HG02938 (cell line): ENCODE data around the gene MAMLD1.

Source experiments
- ATAC-seq: cut with Tn5 transposase; IDR thresholded peaks from one replicate; pipeline ENCODE4 v1.9.1; 2021; ENCODE audit warnings: mild to moderate bottlenecking, moderate library complexity; ENCODE audit not compliant: unreplicated experiment

MAMLD1 gene

DNA sequence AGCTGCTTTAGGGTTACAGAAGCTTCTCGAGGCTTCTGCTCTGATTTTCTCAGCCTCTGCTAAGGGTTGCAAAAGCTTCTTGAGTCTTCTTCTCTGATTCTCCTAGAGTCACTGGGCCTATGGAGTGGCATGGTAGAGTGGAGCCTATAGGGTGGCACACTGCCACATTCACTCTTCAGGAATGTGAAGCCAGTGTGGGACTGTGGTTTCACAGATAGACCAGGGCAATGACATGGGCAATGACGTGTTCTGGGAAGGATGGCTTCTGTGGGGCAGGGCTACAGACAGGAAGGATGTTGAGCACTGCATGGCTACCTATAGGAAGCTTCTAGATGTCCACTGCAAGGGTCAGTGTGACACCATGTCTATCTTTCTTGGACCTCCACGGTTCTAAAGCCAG, 11.0 kb upstream of the MAMLD1 start:
- ATAC-seq: no peak

DNA sequence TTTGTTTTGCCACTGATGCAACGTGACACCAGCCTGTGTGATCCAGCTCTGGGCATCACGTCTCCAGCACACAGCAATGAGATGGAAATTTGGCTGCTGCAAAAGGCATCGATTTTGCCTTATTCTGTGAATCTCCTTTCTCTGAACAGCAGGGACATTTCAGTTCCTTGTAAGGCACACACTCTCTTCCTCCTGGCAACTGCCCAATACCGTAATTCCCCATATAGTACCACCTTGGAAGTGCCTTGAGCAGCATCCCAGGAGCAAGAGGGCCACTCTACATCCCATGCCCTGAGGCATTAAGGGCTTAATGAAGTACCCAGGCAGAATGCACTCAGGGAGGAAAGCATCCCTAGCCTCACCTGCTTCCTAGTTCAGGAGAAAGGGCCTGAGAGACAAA, 10.5 kb upstream of the MAMLD1 start:
- no peak for ATAC-seq

DNA sequence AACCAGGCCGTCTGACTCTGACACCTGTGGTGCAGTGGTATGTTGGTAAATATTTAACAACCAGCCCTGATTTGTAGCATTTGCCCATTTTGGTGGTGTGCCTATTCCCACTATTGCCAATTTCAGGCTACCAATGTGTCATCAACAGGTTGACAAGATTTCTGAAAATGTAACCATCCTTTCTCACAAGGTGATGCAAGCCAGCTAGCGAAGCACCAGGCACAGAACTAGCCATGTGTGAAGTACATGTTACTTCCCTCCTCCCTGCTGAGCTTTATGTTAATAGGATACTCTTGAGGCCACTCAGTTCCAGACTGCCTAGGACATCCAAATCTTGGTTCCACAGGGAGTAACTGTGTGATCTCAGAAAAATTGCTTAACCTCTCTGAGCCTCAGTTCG, 7.2 kb upstream of the MAMLD1 start:
- ATAC-seq: no peak

DNA sequence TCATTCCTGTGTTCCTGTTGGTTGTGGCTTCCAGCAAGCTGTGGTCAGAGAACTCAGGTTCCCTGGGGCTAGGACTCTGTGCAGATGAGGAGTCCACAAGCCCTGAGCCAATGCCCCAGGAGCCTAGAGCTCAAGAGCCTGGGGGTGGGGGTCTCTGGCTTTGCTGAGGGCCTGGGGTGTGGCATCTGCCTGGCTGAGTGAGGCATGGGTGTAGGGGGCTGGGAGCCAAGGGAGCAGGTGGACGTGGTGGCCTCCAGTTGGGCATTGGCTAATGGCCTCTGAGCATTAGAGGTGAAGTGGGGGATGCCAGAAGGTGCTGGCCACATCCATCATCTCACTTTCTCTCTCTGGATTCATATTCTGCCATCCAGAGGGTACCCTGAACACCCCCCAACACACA, 5.3 kb upstream of the MAMLD1 start:
- ATAC-seq: no peak

DNA sequence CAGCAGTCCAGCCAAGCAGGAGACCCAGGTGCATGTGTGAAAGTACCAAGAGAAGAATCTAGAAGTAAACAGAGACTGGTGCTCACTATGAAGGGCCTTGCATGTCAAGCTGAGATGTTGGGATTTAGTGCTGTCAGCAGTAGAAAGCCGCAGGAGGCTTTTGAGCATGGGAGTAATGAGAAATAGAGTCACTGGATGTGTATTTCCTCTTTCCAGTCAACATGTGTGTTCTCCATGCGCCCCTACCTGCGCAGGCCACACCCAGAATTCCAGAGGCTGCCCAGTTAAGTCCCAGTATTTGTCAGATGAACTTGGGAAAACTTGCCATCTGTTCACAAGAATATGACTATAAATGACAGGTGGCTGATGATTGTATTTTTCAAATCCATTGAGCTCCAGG, 4.5 kb upstream of the MAMLD1 start:
- ATAC-seq: no peak

DNA sequence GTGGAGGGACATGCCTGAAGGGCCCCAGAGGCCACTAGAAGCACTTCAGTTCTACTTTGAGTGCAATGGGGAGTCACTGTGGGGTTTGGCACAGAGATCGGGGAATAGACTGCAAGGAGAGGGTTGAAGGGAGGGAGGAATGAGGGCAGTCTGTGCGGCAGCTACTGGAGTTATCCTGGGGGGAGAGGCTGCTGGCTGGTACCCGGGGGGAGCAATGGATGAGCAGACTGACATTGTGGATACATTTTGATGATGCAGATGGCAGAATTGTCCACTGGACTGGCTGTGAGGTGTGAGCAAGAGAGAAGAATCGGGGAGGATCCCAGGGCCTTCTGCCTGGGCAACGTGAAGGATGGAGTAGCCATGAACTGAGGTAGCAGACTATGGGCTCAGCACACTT, 2.8 kb upstream of the MAMLD1 start:
- no peak for ATAC-seq

DNA sequence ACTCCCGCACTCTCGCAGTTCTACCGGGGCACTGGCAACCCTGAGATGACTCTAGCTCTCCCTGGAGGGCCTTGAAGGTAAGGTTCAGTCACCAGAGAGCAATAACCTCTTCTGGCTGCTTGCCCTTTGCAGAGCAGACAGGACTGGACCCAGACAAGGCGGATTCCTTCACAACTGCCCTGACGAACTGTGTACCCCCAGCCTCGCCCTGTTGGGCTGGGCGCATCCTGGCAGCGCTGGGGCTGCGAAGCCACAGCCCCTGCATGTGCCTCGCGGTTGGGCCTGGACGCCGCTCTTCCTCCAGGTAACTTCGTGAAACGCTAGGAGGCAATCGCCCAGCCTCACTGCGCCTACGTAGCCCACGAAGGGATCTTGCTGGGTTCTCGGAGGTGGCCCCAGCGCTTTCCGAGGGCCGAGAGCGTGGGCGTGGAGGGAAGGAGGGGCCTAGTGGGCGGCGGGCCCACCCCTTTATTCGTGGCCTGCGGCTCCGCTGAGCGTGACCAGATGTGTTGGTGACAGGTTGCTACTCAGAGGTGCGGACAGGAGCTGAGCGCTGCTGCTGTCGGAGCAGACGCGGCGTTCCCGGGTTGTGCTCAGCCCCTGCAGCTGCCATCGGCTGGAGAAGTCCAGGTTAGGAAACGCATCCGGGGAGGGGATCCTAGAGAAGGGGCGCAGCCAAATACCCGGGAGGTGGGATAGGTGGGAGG, 1.9 kb upstream of the MAMLD1 start:
- ATAC-seq: no peak

DNA sequence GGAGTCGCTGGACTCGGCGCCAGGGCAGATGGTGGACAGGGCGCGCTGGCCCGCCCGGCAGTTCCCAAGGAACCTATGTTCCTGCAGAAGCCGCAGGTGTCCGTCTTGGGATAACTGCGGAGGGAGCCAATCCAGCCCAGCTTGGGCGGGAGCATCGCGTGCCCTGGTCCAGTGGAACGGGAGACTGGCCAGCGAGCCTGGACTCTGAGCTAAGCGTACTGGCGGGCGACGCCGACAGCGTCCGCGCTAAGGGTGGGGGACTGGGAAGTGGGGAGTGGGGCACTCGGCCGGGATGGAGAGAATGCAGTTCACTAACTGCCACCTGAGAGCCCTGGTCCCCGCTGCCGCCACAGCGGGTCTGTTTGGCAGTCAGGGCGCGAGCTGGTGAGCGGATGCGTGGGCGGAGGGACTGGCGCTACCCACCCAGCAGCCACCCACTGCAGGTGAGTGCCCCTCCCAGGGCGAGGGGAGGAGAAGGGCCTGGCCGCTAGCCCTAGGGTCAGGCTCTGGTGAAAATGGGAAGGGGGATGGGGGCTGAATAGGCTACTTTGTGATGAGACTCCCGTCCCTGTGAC, 1.3 kb upstream of the MAMLD1 start:
- no peak for ATAC-seq

DNA sequence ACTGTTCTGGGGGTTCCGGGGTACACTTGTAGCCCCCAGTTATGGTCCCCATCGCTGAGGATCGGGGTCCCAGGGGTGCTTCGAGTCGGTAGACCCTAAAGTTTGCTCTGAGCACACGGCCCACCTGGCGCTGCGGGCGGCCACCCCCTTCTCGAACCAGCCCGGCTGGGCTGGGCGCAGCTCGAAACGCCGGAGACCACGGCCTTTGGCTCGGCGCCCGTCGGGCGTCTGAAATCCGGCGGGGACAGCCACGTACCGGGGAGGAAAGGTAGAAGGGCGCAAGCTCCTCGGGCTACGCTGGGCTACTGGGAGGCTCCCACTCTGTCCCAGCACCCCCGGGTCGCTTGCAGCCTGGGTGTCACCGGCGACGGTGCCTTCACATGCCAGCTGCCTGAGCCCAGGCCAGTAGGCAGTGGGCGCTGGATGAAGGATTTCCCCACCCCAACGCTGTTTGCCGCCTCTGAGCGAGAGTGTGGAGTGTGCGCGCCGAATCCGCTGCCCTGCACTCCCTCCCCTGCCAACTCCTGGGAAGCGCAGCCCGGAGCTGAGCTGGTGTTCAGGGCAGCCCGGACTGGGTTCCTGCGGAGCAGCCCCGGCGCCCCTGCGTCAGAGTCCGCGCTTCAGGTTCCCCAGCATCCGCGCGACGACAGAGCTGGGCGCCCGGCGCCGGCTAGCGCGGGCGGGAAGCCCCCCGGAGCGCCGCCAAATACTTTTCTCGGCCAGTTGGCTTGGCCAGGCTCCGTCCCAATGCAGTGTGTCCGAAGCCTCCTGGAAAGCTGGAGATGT, 637 bp downstream of the MAMLD1 start:
- ATAC-seq: no peak

DNA sequence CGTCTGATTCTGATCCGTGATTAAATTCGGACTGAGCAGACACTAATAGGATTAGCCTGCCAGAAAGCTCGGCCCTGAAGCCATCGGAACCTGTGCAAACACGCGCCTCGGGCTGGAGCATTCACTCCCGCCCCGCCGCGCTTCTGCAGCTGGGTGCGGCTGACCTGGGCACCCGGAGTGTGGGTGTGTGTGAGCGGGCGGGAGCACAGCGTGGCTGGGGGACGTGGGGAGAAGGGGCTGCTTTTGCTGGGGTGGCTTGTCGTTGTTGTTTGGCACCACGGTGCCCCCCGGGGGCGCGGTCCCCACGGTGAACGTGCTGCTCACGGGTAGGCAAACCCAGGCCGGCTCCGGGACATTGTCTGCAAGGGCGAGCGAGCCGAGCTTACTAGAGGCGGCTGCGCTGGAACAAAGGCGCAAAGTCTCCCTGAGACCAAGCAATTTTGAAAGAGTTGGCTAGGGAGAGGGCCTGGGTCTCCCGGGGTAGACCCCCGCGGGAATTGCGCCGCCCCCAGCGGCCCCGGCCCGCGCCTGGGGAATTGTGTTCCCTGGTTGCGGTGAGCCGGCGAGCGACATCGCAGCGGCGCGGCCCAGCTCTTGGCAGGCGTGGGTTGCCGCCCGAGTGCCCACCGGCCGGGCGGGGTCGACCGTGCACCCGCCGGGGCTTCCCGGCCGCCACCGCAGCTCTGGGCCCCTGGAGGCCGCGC, 1.4 kb downstream of the MAMLD1 start:
- no peak for ATAC-seq

DNA sequence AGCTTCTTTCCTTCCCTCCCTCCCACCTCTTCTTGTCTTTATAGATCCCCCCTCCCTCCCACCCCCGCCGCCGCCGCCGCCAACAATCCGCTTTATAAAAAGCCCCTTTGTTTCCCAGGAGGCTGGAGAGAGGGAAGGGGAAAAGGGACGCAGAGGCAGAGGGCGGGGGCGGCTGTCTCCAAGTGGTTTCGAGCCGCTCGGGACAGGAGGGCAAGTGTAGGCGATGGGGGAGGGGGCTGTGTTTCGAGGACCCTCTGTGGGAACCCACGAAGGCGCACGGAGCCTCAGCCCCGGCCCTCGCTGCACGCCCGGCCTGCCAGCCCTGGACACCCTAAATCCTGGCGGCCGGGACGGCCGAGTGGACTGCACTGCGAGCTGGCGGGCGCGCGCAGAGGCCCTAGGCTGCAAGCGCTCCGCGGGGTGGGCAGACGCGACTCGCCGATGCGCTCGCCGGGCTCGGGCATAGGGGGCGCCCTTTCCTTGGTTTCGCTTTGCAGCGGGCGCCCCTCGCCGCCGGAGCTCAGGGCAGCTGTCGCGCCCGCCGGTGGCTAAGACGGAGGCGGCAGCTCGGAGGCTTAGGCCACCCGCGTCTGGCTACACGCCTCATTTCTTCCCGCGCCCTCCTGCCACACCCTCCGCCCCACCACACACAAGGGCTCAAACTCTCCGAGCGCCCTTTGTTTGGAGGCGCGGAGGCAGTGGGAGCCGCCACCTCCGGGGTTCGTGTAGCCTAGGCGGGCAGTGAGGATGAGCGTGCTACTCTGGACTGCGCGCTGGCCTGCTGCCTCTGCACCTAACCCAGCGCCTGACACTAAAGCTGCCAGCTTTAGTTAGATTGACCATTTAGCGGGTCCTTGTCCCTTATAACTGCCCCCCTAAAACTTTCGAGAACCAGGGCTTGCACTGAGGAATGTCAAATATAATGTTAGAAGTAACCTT, 2.2 kb downstream of the MAMLD1 start:
- ATAC-seq: no peak

DNA sequence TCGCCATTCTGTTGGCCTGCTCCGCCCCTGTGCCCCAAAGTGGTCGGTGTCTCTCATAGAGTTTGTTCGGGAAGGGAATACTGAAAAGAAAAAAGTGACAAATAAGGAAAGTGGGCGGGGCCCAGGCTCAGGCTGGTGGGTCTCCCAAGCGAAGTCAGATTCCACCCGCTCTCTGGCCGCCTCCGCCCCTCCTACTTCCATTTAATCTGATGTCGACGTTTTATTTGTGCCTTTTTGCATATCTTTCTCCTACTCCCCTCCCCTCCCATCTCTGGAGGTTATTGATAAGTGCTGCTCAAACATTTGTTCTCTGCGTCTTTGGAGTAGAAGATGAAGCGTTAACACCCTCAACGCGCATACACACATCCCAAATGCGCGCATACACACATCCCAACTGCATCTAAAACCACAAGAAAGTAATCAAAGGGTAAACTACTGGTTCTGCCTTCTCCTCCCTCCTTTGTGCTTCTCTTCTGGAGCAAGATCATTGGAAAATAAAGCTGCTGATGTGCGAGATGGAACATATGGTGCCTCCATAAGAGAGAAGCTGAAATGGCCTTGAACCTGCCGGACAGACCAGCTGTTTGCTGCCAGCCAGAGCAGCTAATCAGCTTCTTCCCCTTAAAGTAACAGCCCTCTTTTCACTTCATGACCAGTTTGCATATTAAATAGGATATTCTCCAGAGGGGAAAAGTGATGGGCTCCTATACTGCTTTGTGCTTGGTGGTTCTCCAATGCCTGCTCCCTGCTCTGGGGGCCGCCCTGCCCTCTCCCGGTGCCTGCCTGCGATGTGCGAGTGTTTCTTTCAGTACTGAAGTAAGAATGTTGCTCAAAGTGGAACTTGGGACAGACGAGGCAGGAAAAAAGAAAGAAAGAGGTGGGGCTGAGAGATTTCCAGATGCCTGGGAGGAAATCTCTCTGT, 3.1 kb downstream of the MAMLD1 start:
- ATAC-seq: no peak

DNA sequence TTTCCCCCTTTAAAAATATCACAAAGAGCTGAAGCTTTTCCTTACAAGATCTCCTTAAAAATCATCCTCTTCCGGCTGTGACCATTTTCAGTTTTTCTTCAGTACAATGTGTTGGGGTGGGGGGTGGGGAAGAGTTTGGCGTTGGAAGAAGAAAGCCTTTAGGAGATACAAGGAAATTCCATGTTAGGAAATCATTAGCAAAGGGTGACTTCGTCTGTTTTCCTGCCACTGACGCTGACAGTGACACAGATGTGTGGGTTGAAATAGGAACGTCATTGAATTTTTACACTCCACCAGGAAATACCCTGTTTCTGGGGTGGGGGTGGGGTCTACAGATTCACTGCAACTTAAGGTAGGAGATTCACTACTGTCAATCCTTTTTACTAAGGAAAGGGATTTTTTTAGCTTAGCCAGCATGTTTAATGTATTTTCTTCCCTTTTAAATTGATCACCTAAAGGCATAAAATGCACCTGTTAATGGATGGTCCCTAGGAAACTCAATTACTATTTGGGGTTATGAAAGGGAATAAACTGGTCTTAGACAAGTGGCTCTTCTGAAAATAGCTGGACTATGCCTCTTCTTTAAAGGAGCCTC, 3.9 kb downstream of the MAMLD1 start:
- ATAC-seq: no peak

DNA sequence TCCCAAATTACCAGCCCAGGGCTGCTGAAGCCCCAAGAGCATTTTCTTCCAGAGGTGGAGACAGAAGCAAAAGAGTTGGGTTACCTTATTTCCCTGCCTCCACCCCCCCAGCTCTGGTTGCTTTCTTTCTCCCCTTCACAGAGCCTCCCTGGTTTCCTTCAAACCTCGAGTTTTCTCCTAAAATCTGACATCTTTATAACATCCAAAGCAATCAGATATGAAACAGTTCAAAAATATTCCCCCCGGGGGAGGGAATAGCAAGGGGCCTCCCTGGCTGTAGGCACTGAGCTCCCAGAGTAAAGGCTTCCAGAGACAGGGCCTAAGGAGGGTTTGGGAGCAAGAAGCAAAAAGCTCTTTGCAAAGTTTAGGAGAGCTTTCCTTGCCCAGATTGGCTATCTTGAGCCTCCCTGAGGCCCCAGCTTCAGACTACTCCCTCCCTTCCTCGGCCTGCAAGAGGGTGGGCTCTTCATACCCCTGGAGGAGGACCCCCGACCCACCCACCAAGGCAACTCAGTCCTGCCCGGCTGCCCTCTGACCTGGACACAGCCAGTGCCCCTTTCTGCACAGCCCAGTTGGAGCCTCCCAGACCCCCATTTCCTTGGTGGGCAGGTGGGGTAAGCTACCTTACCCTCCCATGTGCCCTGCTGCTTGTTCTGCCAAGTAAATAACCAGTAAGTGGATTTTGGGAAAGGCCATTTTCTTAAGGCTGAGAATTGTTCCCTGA, 7.6 kb downstream of the MAMLD1 start:
- no peak for ATAC-seq

DNA sequence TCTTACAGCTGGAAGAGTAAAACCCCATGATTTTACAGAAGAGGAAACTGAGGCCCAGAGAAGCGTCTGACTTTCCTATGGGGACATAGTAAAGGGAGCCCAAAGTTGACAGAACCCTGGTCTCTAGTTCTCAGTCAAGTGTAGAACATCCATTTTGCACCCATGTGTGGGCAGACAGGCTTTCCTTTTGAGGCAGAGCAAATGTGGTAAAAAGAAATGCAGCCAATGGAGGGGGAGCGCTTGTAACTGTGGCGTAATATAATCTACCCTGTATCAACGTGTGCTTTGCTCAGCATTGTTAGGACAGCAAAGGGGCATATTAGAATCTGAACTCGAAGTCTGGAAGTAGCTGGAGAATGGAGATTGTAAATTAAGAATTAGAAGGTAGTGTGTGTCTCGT, 8.8 kb downstream of the MAMLD1 start:
- ATAC-seq: no peak

DNA sequence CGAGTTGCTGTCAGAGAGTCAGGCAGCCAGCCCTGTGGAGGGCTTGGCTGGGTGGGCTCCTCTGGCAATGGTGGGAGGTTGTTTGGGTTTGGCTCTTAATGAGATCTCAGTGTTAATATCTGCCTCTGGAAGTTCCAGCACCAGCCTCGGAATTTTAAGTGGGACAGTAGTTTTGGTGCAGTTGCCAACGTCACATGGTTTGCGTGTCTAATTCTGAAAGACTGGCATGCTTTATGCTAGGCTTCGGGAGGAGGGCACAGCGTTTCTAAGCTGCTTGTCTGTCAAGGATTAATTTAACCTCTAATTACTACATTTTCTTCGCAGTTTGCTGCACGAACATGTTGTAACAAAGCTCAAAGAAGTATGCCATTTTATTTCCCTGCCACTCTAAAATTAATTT, 9.2 kb downstream of the MAMLD1 start:
- no peak for ATAC-seq

DNA sequence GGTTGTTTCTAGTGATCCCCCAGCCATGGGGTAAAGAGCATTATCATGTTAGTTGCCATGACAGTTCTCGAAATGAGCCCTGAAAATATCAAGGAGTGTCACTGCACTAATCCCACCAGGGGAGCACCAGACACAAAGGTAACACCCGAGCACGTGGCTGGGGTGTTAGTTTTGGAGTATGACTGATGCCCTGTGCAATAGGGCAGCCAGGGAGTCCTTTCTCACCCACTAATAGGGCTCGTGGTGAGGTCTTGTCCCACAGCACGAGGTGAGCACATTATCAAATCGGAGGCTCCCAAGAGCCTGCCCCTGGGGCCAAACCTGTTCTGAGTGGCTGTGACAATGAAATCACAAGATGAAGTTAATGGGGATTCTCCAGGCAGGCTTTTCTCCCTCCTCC, 9.6 kb downstream of the MAMLD1 start:
- ATAC-seq: no peak

DNA sequence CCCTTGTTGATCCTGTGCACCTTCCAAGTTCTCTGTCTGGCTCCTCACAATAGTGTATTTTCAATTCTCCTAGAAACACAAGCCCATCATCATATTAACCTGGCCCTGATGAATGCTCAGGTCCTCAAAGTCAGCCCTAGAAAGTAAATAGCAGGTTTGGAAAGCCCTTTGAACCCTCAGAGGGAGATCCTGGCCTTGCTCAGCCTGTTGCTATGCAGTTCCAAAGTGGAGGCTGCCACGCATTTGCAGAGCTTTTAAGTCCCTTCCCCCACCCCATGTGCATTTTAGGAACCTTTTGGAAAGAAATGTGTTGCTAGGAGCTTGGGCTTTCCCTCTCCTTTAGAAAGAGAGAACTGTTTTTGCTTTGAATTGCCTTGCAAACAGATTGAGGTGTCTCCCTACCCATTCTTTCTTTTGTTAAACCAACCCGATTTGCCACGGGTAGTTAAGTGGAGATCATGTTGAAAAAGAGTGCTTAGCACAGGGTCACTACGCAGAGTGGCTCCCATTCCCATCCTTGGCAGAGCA, 12.2 kb downstream of the MAMLD1 start:
- no peak for ATAC-seq
